ENCODE measurements around the gene NEDD4L.

DNA sequence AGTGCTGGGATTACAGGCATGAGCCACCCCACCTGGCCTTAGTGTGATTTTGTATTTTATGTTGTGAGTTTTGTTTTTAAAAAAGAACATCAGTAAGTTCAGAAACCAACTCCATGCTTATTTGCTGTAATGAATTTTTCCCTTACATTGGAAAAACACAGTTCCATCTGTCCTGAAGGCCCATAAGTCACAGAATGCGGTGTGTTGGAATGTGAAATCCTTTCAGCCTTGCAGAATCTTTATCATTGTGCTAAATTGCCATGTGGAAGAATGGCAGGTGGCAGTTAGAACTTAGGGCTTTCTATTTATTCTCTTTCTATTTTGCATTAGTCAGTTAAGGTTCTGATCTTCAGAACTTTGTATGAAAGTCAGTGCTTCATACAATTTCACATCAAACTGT, 52.6 kb downstream of the NEDD4L start:
- TF ChIP-seq CTCF (IDR thresholded peaks at IDR 0.05), result no peak
- no peak for TF ChIP-seq TCF7L2 (IDR thresholded peaks at IDR 0.05; ENCODE audit: low read depth, low read length)
- TF ChIP-seq, protein P1, sequence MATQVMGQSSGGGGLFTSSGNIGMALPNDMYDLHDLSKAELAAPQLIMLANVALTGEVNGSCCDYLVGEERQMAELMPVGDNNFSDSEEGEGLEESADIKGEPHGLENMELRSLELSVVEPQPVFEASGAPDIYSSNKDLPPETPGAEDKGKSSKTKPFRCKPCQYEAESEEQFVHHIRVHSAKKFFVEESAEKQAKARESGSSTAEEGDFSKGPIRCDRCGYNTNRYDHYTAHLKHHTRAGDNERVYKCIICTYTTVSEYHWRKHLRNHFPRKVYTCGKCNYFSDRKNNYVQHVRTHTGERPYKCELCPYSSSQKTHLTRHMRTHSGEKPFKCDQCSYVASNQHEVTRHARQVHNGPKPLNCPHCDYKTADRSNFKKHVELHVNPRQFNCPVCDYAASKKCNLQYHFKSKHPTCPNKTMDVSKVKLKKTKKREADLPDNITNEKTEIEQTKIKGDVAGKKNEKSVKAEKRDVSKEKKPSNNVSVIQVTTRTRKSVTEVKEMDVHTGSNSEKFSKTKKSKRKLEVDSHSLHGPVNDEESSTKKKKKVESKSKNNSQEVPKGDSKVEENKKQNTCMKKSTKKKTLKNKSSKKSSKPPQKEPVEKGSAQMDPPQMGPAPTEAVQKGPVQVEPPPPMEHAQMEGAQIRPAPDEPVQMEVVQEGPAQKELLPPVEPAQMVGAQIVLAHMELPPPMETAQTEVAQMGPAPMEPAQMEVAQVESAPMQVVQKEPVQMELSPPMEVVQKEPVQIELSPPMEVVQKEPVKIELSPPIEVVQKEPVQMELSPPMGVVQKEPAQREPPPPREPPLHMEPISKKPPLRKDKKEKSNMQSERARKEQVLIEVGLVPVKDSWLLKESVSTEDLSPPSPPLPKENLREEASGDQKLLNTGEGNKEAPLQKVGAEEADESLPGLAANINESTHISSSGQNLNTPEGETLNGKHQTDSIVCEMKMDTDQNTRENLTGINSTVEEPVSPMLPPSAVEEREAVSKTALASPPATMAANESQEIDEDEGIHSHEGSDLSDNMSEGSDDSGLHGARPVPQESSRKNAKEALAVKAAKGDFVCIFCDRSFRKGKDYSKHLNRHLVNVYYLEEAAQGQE (IDR thresholded peaks at IDR 0.05; ENCODE audit: insufficient read depth in 1 of 2, low read depth in 2 of 2, low read length in 1 of 2), result no peak
